A549 treated with Mapracorat at 1 μM for 4 hours (cell line): ENCODE measurements around the gene RP9. TPM values are rescaled to one million over a fixed set of nuclear protein-coding genes. Genes with fewer than 3 reads are reported as not detected.

ENCODE experiments used
- total RNA-seq: library from RNA; stranded (reverse); fragments of 200-300 nt; extraction: Qiagen RNA extraction; gene quantifications from 5 replicates; pipeline ENCODE4 v1.2.3, GENCODE V29; 2022

Gene RP9, protein sequence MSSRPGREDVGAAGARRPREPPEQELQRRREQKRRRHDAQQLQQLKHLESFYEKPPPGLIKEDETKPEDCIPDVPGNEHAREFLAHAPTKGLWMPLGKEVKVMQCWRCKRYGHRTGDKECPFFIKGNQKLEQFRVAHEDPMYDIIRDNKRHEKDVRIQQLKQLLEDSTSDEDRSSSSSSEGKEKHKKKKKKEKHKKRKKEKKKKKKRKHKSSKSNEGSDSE
- total RNA-seq = 32.2 to 36.0 TPM (median 32.8 TPM) in 5 replicates

DNA sequence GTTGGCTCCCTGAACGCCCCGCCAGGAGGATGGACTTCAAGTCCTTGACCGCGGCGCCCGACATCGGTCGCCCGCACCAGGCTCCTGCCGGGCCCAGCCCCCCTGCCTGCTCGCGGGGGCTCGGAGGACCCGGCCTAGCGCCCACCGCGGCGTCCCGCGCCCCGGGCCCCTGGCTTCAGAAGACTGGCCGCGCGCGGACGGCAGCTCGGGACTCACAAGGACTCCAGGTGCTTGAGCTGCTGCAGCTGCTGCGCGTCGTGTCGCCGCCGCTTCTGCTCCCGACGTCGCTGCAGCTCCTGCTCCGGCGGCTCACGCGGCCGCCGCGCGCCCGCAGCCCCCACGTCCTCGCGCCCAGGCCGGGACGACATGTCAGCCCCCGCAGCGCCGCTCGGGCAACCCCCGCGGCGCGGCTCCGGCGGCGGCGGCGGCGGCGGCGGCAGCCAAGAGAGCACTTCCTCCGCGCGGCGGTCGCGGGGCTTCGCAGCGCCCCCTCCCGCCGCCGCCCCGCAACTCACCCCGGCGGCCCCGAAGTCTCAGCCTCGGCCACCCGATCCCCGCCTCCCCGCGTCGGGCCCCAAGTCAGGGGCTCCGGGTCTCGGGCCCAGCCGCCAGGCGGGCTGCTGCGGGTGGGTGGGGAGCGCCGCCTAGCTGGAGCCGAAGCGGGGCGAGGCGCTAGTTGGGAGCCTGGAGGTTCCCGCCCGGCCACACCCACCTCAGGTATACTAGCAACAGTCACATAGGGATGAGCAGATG is at the start of gene RP9:
Gene RP9, minus strand, starts transcription at position 400 of the 753 bp plus-strand sequence. Its CDS starts 32 bp downstream, at position 368.

GRCh38 chr7:33128990-33129805 is 20.0 kb upstream of the RP9 start, which contains the start of gene BBS9:
TSS of gene BBS9 (plus strand) at chr7:33129564. CDS start at chr7:33146253, 16,689 bp downstream.

DNA sequence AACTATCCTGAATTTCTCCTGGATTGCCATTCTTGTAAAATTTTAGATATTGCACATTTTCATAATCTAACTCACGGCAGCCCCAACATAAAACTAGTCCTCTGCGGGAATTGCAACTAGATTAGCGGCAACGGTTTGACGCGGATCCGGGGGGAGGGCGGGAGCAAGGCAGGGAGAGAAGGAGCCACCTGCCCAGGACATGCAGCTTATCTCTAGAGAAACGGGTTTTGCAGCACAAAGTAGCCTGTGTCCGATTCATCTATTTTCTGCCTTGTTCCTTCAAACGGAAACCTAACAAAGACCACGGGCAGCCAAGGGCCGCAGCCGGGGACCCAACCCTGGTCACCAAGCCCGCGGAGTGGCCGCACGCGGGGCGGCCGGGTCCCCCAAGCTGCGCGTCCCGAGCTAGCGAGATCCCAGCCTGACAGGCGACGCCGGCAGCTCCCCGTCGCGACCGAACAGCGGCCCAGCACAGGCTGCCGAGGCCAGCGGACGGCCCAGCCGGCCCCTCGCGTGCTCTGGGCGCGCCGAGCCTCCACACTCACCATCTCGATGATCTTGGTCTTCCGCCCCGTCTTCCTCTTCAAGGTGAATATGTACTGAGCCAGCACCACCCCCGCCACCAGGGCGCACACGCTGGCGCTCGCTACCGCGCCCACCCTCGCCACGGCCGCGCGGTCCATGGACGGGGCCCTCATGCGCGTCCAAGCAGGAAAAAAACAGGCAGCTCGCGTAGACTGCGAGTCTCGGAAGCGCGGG is 47.0 kb downstream of the RP9 start, which contains the start of gene NT5C3A:
Gene NT5C3A, minus strand, starts transcription at position 754 of the 759 bp plus-strand sequence. Its CDS starts 71 bp downstream, at position 683.

Other genes with a start within 250 kb of the RP9 start
- gene KBTBD2, start 217.6 kb downstream of the RP9 start, total RNA-seq = 22.3 to 26.2 TPM (median 25.2 TPM) in 5 replicates
- gene FKBP9, start 152.0 kb downstream of the RP9 start, total RNA-seq = 78.2 to 120 TPM (median 87.7 TPM) in 5 replicates
- gene NT5C3A, start 46.6 kb downstream of the RP9 start, total RNA-seq = 31.6 to 39.1 TPM (median 35.3 TPM) in 5 replicates
- 1.6 to 3.8 TPM (median 3.1 TPM) in 5 replicates for gene BBS9, start 20.2 kb upstream of the RP9 start, total RNA-seq